Naive B cell (primary cell): ENCODE data around the gene DSG2. TPM values are rescaled to one million over a fixed set of nuclear protein-coding genes. Genes with fewer than 3 reads are reported as not detected.
A peak's percentile ranks its signal among the peaks of the same experiment; 100 is the strongest.

Experiments used
- ATAC-seq, 2 donors: fragments of 150-1000 bp; cut with Tn5 transposase; 2 replicates each; pipeline ENCODE4 v1.10.0; 2021; ENCODE audit warnings: low read depth in 2 of 2, mild to moderate bottlenecking in 2 of 2, moderate library complexity in 2 of 2
- DNase-seq: peaks from one replicate; pipeline ENCODE4 v3.0.0; 2022
- H3K27ac Mint-ChIP-seq, 6 donors: one replicate each; pipeline ENCODE4 v1.8.0; 2020 to 2022; ENCODE audit warnings: mild to moderate bottlenecking in 6 of 6, mixed read lengths in 6 of 6, moderate library complexity in 5 of 6, inconsistent platforms in 2 of 6
- H3K27me3 Mint-ChIP-seq, 3 donors: one replicate each; pipeline ENCODE4 v1.8.0; 2021 to 2022; ENCODE audit warnings: mixed read lengths in 3 of 3, mild to moderate bottlenecking in 1 of 3
- H3K36me3 Mint-ChIP-seq, 2 donors: one replicate each; pipeline ENCODE4 v1.8.0; 2020 to 2022; ENCODE audit warnings: mixed read lengths in 2 of 2, inconsistent platforms in 1 of 2, mild to moderate bottlenecking in 1 of 2
- H3K4me1 Mint-ChIP-seq, 3 donors: one replicate each; pipeline ENCODE4 v1.8.0; 2020 to 2022; ENCODE audit warnings: mixed read lengths in 3 of 3, inconsistent platforms in 1 of 3, mild to moderate bottlenecking in 1 of 3, moderate library complexity in 1 of 3
- H3K4me3 Mint-ChIP-seq, 8 donors: one replicate each; pipeline ENCODE4 v1.8.0; 2020 to 2022; ENCODE audit warnings: mild to moderate bottlenecking in 8 of 8, mixed read lengths in 8 of 8, moderate library complexity in 8 of 8, inconsistent platforms in 2 of 8
- H3K9me3 Mint-ChIP-seq, 7 donors: one replicate each; pipeline ENCODE4 v1.8.0; 2020 to 2022; ENCODE audit warnings: mixed read lengths in 7 of 7, mild to moderate bottlenecking in 5 of 7, inconsistent platforms in 2 of 7, moderate library complexity in 1 of 7
- polyA plus RNA-seq, 6 donors: library from polyadenylated mRNA; unstranded; fragments of 300-500 nt; fragmentation: Illumina TruSeq; gene quantifications; one replicate each; pipeline ENCODE4 v1.2.3, GENCODE V29; 2021; ENCODE audit warnings: low read depth in 6 of 6

DSG2 gene
- polyA plus RNA-seq, 6 donors from 2014 or later, result not detected

DNA sequence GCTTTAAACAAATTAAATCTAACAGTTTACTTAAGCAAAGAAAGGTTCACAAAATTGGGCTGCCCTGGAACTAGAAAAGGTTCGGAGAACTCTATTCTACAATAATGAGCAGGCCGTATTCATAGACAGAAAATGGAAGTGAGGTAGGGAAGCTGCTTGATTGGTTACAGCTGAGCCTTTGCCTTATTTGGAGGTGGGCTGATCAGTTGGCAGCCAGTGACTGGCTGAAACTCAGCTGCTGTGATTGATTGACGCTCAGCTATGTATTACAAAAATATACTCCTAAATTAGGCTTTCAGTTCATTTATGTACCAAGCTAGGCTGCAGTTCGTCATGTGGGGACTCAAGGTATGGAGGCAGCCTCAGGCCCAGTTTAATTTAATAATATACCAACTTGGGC is 51.4 kb downstream of the DSG2 start:
- H3K27me3 Mint-ChIP-seq, result peaks cover 0 to 4% (median 3%) of the 10 kb centered on the region in 3 donors
- H3K27ac Mint-ChIP-seq, result no peak overlapping the region
- H3K4me1 Mint-ChIP-seq, result no peaks in the 10 kb centered on the region
- ATAC-seq (no peak), DNase-seq (no peak)
- no peak overlapping the region for H3K4me3 Mint-ChIP-seq
- H3K9me3 Mint-ChIP-seq, result no peaks in the 10 kb centered on the region
- no peaks in the 10 kb centered on the region for H3K36me3 Mint-ChIP-seq

GRCh38 chr18:31551883-31552282 is 53.9 kb downstream of the DSG2 start:
- no peak for ATAC-seq
- H3K36me3 Mint-ChIP-seq, result no peaks in the 10 kb centered on the region

DNA sequence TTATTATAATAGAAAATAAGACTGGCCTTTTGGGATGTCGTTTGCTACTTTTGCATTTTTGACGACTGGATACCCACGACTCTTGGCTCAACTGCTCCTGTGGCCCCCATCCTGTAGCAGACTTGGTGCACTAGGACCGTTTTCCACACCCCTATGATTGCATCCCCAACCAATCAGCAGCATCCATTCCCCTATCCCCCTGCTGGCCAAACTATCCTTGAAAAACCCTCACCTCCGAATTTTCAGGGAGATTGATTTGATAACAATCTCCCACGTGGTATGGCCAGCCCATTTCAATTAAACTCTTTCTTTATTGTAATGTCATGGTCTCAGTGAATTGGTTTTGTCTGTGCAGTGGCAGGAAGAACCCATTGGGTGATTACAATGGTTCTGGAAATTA is 55.8 kb downstream of the DSG2 start:
- Mint-ChIP-seq H3K4me1 (peaks cover 0 to 6% (median 0%) of the 10 kb centered on the region in 3 donors), H3K4me3 (no peak overlapping the region), H3K27me3 (peaks cover 7 to 16% (median 10%) of the 10 kb centered on the region in 3 donors), H3K36me3 (no peaks in the 10 kb centered on the region), H3K27ac (no peak overlapping the region), H3K9me3 (no peaks in the 10 kb centered on the region)
- ATAC-seq (no peak), DNase-seq (no peak)

More at GRCh38 chr18:31551883-31552282, 53.9 kb downstream of the DSG2 start:
- DNase-seq, result no peak
- Mint-ChIP-seq H3K27ac (peak overlapping the region in 3 of 6 donors; percentile 21 to 58 (median 50)), H3K4me3 (no peak overlapping the region), H3K4me1 (peaks cover 0 to 6% (median 0%) of the 10 kb centered on the region in 3 donors), H3K27me3 (peaks cover 7 to 16% (median 10%) of the 10 kb centered on the region in 3 donors), H3K9me3 (no peaks in the 10 kb centered on the region)

GRCh38 chr18:31554776-31555175 is 56.8 kb downstream of the DSG2 start:
- ATAC-seq (no peak), DNase-seq (no peak)
- H3K9me3 Mint-ChIP-seq, result no peaks in the 10 kb centered on the region
- H3K4me1 Mint-ChIP-seq, result peaks cover 0 to 6% (median 0%) of the 10 kb centered on the region in 3 donors
- H3K4me3 Mint-ChIP-seq, result no peak overlapping the region
- H3K36me3 Mint-ChIP-seq, result no peaks in the 10 kb centered on the region
- H3K27me3 Mint-ChIP-seq, result peaks cover 7 to 16% (median 10%) of the 10 kb centered on the region in 3 donors
- H3K27ac Mint-ChIP-seq, result peak overlapping the region in 1 of 6 donors; percentile 24

DNA sequence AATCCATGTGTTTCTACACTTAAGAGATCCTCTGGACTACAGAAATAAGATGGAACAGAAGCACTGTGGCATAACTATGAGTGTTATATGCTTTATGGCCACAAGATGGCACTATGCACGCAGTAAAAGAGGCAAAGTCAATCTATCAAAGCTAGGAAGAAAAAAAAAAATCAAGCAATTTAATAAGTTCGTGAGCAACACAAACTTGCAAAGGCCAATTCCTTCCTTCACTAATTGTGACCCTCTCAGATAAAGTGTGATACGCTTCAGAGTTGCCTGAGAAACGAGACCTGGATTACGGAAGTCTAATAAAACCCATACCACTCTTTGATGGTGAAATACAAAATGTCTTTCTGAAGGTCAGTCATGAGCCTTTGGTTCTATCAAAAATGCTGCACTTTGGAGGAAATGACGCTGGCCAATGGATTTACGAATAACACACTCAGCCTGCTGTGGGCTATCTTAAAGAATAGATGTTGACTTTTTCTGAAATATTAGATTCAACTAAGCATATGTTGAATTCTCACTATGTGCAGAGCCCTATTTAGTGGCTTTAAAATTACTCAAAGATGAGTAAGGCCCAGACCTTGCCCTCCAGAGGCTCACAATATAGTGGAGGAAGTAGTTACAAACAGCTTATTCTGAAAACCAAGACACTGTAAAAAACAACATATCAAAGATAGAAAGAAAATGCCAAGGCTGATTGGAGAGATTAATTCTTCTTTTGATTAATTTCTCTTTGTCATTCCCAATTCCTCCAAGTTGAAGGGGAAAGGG is 58.2 kb downstream of the DSG2 start:
- H3K27ac Mint-ChIP-seq, result no peak overlapping the region
- no peaks in the 10 kb centered on the region for H3K36me3 Mint-ChIP-seq
- no peaks in the 10 kb centered on the region for H3K9me3 Mint-ChIP-seq
- peaks cover 0 to 6% (median 0%) of the 10 kb centered on the region in 3 donors for H3K4me1 Mint-ChIP-seq
- DNase-seq (peak; percentile 34), ATAC-seq (peak in 1 of 2 donors; percentile 25)
- peaks cover 7 to 16% (median 10%) of the 10 kb centered on the region in 3 donors for H3K27me3 Mint-ChIP-seq
- H3K4me3 Mint-ChIP-seq, result no peak overlapping the region

DNA sequence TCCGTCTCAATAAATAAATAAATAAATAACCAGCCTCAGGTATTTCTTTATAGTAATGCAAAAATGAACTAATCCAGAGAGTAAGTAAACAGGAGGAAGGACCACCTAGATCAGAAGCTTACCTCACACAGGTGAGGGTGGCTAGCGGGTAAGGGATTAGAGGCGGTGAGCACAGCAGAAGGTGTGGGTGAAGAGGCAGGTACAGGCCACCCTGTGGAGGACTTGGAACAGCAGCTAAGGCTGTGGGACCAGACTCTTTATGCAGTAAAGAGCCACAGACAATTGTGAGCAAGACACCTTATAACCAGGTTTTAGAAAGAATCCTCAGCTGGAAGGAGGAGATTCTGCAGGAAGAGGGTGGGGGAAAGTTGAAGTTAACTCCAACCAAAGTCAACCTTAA is 59.5 kb downstream of the DSG2 start:
- H3K9me3 Mint-ChIP-seq, result no peaks in the 10 kb centered on the region
- ATAC-seq, result no peak
- H3K36me3 Mint-ChIP-seq, result no peaks in the 10 kb centered on the region
- peaks cover 0 to 6% (median 0%) of the 10 kb centered on the region in 3 donors for H3K4me1 Mint-ChIP-seq
- H3K27me3 Mint-ChIP-seq, result peaks cover 7 to 16% (median 10%) of the 10 kb centered on the region in 3 donors
- no peak overlapping the region for H3K4me3 Mint-ChIP-seq
- no peak overlapping the region for H3K27ac Mint-ChIP-seq
- DNase-seq, result no peak

GRCh38 chr18:31558567-31558966 is 60.6 kb downstream of the DSG2 start:
- DNase-seq, result no peak
- H3K9me3 Mint-ChIP-seq, result no peaks in the 10 kb centered on the region

GRCh38 chr18:31562726-31563125 is 64.7 kb downstream of the DSG2 start:
- Mint-ChIP-seq H3K4me1 (no peaks in the 10 kb centered on the region), H3K36me3 (no peaks in the 10 kb centered on the region), H3K27me3 (peaks cover 0 to 8% (median 0%) of the 10 kb centered on the region in 3 donors), H3K9me3 (no peaks in the 10 kb centered on the region), H3K4me3 (no peak overlapping the region), H3K27ac (no peak overlapping the region)
- ATAC-seq (no peak), DNase-seq (no peak)

More at GRCh38 chr18:31558567-31558966, 60.6 kb downstream of the DSG2 start:
- no peak overlapping the region for H3K4me3 Mint-ChIP-seq
- H3K36me3 Mint-ChIP-seq, result no peaks in the 10 kb centered on the region
- no peak for ATAC-seq
- H3K27me3 Mint-ChIP-seq, result peaks cover 7 to 11% (median 10%) of the 10 kb centered on the region in 3 donors
- no peak overlapping the region for H3K27ac Mint-ChIP-seq
- H3K4me1 Mint-ChIP-seq, result peaks cover 0 to 6% (median 0%) of the 10 kb centered on the region in 3 donors

GRCh38 chr18:31563778-31564177 is 65.8 kb downstream of the DSG2 start:
- Mint-ChIP-seq H3K4me3 (no peak overlapping the region), H3K4me1 (no peaks in the 10 kb centered on the region), H3K9me3 (no peaks in the 10 kb centered on the region), H3K27ac (no peak overlapping the region), H3K36me3 (no peaks in the 10 kb centered on the region), H3K27me3 (peaks cover 0 to 8% (median 0%) of the 10 kb centered on the region in 3 donors)
- no peak for ATAC-seq
- no peak for DNase-seq

DNA sequence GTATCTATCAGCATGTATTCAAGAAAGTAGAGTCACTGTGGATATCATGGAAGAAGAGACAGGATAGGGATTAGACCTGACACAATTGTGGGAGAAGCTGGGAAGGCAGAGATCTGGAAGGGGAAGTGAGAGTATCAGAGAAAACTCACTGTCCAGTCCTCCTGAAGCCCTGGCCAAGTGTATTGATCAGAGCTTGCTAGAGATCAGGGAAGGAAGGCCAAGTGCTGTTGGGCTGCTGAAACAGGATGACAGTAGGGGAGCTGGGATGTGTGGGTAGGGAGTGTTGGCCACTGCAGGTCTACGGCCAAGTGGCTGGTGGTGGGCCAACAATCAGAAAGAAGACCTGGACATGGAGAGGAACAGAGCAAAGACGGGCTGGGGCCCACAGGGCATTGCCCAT is 67.4 kb downstream of the DSG2 start:
- H3K9me3 Mint-ChIP-seq, result no peaks in the 10 kb centered on the region
- H3K4me1 Mint-ChIP-seq, result no peaks in the 10 kb centered on the region
- H3K4me3 Mint-ChIP-seq, result peak overlapping the region in 1 of 8 donors; percentile 12
- peaks cover 0 to 8% (median 0%) of the 10 kb centered on the region in 3 donors for H3K27me3 Mint-ChIP-seq
- DNase-seq (no peak), ATAC-seq (no peak)
- peak overlapping the region in 1 of 6 donors; percentile 25 for H3K27ac Mint-ChIP-seq
- H3K36me3 Mint-ChIP-seq, result no peaks in the 10 kb centered on the region

- H3K4me1 Mint-ChIP-seq, result no peaks in the 10 kb centered on the region
- ATAC-seq (no peak), DNase-seq (no peak)
- no peak overlapping the region for H3K27ac Mint-ChIP-seq
- peaks cover 0 to 8% (median 0%) of the 10 kb centered on the region in 3 donors for H3K27me3 Mint-ChIP-seq
- H3K4me3 Mint-ChIP-seq, result no peak overlapping the region
- H3K9me3 Mint-ChIP-seq, result no peaks in the 10 kb centered on the region
- H3K36me3 Mint-ChIP-seq, result no peaks in the 10 kb centered on the region
These were observed 68.0 kb downstream of the DSG2 start for GRCh38 chr18:31565782-31566512.

- Mint-ChIP-seq H3K27ac (no peak overlapping the region), H3K4me3 (no peak overlapping the region), H3K36me3 (no peaks in the 10 kb centered on the region), H3K4me1 (no peaks in the 10 kb centered on the region), H3K9me3 (no peaks in the 10 kb centered on the region), H3K27me3 (peaks cover 0 to 8% (median 0%) of the 10 kb centered on the region in 3 donors)
- ATAC-seq (no peak), DNase-seq (no peak)
These were observed 68.8 kb downstream of the DSG2 start for GRCh38 chr18:31566576-31567306.

GRCh38 chr18:31572368-31572767 is 74.4 kb downstream of the DSG2 start:
- Mint-ChIP-seq H3K27me3 (no peaks in the 10 kb centered on the region), H3K27ac (no peak overlapping the region), H3K9me3 (no peaks in the 10 kb centered on the region), H3K4me3 (no peak overlapping the region), H3K4me1 (no peaks in the 10 kb centered on the region), H3K36me3 (no peaks in the 10 kb centered on the region)
- ATAC-seq (no peak), DNase-seq (no peak)
